22Rv1 (cell line): ENCODE data around the gene HFE.

ENCODE experiments used
- H3K27ac ChIP-seq: fragments of 450-650 bp; 2 replicates; pipeline ENCODE4 v1.5.1; 2017
- CTCF ChIP-seq: fragments of 450-650 bp; IDR thresholded peaks from 2 replicates; pipeline ENCODE4 v1.5.1; 2017; ENCODE audit warnings: mild to moderate bottlenecking
- ZFX ChIP-seq: fragments of 450-650 bp; IDR thresholded peaks from 2 replicates; pipeline ENCODE4 v1.6.1; 2017; ENCODE audit warnings: antibody characterized with exemption, borderline replicate concordance

The HFE gene

GRCh38 chr6:26130581-26131249 lies 43.5 kb downstream of the HFE start:
- H3K27ac ChIP-seq, result no peak overlapping the region
- no peak for TF ChIP-seq ZFX
- TF ChIP-seq CTCF, result no peak

- TF ChIP-seq CTCF, result no peak
- no peak for TF ChIP-seq ZFX
- H3K27ac ChIP-seq, result no peak overlapping the region
These were observed 44.4 kb downstream of the HFE start for GRCh38 chr6:26131618-26132017.

- no peak for TF ChIP-seq ZFX
- no peak for TF ChIP-seq CTCF
These were observed 46.5 kb downstream of the HFE start for GRCh38 chr6:26133730-26134129.

GRCh38 chr6:26136321-26136720 lies 49.1 kb downstream of the HFE start:
- no peak overlapping the region for H3K27ac ChIP-seq
- TF ChIP-seq CTCF (no peak), ZFX (no peak)

More at GRCh38 chr6:26133730-26134129, 46.5 kb downstream of the HFE start:
- no peak overlapping the region for H3K27ac ChIP-seq

GRCh38 chr6:26140254-26140966 lies 53.2 kb downstream of the HFE start:
- TF ChIP-seq CTCF, result no peak
- no peak for TF ChIP-seq ZFX
- H3K27ac ChIP-seq, result no peak overlapping the region

- TF ChIP-seq ZFX (no peak), CTCF (no peak)
- H3K27ac ChIP-seq, result no peak overlapping the region
These were observed 53.7 kb downstream of the HFE start for GRCh38 chr6:26140967-26141294.

- TF ChIP-seq CTCF (no peak), ZFX (no peak)
- no peak overlapping the region for H3K27ac ChIP-seq
These were observed 54.2 kb downstream of the HFE start for GRCh38 chr6:26141378-26141904.
